Inflammatory macrophage treated with lipopolysaccharide for 1 hour (primary cell): ENCODE measurements around the gene PLXNB3.
A peak's percentile ranks its signal among the peaks of the same experiment; 100 is the strongest.
"Not testable (repeated sequence)": the region's sequence is repeated elsewhere in the genome, so short reads cannot be mapped to it uniquely, and the experiment has no call there.

Experiments used
- DNase-seq, 2 donors: peaks; one replicate each; pipeline ENCODE4 v3.0.0-alpha.2; 2020 to 2022

The PLXNB3 gene

DNA sequence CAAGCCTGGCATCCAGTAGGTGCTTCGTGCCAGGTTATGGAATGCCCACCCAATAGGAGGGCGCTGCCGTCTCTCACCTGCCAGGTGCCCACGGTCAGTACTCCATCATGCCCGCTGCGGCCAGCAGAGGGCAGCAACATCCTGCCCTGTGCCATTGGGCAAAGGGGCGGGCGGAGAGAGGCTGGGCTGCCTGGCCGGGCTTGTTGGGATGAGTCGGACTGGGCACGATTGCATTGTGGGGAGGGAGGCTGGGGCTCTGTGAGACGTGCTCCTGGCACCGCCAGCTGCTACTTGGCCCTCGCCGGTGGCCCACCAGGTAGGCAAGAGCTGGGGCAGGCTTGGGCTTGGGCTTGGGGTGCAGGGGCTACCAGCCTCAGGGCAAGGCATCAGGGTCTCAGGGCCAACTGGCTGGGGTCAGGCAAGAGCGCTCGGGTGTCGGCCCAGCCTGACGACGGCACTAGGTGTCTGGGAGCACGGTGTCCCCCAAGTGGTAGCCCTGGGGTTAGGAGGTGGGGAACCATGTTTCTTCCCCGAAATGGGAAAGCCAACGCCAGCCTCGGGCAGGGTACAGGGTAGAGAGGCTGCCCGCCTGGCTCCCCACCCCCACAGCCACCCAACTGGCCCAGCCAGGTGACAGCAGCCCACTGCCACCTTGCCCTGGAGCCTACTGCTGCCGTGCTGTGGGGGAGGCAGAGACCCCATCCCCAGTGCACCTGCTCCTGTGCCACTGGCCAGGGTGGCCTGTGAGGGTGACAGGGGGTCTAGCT is at the start of gene PLXNB3:
Gene PLXNB3 (plus strand): TSS at position 261 of the 767 bp plus-strand sequence. CDS start 1,287 bp downstream, outside the sequence.
- peak; percentile 43 to 69 for DNase-seq

DNA sequence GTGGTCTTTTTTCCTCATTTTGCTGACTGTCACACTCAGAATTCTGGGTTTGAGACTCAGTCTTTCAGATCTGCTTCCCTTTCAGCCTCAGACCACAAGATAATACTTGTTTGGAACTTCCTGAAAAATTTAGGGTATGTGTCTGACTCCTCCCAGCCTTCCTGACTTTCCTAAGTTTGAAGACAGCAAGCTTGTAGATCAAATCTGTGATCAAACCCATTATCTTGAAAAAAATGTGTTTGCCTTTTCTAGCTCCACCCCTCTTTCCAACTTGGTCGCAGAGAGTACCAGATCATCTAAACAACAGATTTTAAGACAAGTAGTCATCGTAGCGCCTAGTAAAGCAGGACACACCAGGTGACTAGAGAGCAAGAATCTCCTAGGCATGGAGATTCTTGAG is 49.8 kb upstream of the PLXNB3 start:
- no peak for DNase-seq

DNA sequence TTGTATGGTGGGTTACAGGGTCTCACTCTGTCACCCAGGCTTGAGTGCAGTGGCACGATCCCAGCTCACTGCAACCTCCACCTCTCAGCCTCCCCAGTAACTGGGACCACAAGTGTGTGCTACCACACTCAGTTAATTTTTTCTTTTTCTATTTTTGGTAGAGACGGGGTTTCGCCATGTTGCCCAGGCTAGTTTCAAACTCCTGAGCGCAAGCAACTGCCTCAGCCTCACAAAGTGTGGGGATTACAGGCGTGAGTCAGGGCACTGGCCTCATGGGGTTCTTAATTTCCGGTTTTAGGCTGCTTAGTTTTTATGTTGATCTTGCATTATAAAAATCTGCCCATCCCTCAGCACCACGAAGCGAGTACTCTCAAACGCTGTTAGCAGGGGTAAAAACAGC is 46.6 kb upstream of the PLXNB3 start:
- no peak for DNase-seq

DNA sequence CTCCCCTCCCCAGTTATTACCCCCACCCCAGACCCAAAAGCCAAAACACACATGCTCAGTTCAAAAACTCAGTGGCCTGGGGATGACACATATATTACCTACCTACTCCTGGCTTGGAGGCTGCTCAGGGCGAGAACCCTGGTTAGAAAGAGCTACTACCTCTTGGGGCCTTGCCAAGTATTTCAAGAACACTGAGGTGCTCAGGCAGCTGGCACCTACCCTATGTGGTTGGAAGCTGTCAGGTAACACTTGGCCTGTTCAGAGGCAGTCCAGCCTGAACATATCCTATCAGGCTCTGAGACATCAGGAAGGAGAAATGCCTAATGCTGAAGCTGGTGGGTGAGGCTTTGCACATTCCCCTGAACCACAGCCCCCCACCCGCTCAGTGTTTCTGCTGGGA is 44.8 kb upstream of the PLXNB3 start:
- no peak for DNase-seq

DNA sequence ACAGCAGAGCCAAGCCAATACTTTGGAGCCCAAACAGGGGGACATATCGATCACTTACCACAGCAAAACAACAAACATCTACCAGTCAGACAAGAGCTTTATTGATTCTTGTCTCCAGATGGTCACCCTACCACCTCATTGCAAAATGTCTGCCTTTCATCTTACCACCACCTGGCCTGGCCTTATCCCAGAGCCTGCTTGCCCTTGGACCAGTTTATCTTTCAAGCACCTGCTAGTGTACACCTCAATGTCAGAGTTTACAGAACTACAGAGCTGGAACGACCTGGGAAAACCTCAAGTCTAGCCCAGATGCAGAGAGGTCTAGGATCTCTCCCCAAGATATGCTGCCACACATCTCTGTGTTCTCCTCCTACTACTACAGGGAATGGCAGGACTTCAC is 44.3 kb upstream of the PLXNB3 start:
- DNase-seq = no peak

DNA sequence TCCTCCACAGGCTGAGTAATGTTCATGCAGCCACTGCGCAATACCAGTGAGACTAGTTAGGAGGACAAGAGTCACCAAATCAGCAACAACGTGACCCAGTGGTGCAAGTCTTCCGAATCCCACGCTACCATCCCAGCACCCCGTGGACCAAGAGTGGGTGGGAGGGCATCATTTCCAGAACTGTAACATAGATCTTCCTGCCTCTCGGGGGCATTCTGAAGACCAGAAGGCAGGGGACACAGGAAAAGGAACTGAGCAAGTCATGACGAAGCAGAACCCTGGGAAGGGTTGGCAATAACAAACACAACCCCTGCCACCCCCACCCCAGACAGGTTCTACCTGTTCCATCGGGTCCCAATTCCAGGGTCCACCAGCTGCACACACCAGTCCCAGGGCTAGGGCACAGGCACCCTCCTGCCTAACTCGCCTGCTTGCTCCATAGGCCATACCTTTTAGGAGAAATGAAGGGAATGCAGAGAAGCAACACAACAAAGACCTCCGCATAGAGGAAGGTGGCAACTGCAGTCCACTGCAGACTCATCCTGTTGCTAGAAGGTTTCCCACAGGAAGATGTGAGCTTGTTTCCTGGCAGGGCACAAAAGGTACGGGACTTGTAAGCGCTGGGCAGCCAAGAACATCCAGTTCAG is 41.2 kb upstream of the PLXNB3 start:
- peak; percentile 82 to 94 for DNase-seq

DNA sequence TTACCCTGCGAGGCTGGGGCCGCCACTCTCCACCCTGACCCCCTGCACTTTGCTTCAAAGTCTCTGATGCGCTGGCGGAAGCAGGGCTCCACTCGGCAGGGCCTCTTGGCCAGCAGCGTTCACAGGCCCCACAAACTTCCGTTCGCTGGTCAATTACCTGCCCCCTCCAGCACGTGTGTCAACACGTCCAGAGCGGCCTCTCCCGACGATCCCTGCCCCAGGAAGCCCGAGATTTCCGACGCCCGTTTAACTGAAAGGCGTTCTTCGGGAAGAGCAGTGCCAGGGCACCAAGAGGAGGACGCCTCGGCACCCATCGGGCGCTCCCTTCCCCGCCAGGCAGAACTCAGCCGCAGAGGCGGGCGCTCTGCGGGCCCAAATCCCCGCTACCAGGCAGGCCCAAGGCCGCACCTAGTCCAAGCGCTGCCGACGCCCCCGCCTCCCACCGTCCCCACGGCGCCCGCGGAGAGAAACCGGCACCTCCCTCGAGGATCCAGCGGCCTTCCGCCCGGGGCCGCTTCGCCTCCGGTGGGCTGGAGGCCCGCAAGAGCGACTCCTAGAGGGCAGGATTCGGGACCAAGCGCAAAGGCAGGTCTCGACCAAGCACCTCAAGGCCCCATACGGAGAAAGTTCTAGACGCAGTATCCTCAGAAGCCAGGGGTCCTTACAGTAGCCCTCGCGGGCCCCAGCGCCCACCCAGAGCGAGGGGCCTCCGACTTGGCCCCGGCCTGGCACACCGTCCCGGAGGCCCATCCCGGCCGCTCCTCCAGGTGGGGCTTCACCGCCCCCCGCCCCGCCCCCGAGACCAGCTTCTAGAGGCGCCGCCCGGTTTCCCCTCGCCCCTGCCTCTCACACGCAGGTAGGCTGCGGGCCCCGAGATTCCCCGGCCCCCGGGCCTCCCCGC is 40.4 kb upstream of the PLXNB3 start:
- peak in 1 of 2 donors; percentile 9 for DNase-seq

DNA sequence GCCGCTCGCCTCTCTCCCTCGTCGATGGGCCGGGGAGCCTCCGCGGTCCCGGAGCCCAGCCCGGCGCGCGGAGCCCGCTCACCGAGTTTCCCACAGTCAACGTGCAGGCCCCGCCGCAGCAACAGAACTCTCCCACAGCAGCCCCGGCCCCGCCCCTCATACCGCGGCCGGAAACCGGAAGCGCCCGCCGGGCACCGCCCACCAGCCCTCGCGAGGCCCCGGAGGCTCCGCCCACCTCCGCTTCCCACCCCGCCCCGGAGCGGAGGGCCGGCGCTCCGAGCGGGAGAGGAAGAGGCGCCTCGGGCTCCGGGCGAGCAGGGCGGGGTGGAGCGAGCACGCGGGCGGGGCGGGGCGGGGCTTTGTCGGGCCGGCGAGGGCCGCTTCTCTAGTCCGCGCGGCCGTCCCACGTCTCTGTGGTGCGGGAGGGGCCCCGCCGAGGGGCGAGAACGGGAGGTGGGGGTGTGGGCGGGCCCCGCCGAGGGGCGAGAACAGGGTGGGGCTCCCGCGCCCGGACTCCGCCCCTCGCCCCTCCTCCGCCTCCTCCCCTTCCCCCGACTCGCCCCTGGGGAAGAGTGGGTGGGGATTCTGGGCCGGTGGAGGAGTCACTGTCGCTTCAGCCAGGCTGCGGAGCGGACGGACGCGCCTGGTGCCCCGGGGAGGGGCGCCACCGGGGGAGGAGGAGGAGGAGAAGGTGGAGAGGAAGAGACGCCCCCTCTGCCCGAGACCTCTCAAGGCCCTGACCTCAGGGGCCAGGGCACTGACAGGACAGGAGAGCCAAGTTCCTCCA is 39.6 kb upstream of the PLXNB3 start, which contains the start of the genes ABCD1 and BCAP31:
Gene ABCD1 (plus strand): TSS at position 605 of the 787 bp plus-strand sequence. CDS start 411 bp downstream, outside the sequence.
Gene BCAP31 (minus strand): TSS at position 136 of the 787 bp plus-strand sequence. CDS start 1,143 bp downstream, outside the sequence.
- DNase-seq = peak; percentile 86 to 89

DNA sequence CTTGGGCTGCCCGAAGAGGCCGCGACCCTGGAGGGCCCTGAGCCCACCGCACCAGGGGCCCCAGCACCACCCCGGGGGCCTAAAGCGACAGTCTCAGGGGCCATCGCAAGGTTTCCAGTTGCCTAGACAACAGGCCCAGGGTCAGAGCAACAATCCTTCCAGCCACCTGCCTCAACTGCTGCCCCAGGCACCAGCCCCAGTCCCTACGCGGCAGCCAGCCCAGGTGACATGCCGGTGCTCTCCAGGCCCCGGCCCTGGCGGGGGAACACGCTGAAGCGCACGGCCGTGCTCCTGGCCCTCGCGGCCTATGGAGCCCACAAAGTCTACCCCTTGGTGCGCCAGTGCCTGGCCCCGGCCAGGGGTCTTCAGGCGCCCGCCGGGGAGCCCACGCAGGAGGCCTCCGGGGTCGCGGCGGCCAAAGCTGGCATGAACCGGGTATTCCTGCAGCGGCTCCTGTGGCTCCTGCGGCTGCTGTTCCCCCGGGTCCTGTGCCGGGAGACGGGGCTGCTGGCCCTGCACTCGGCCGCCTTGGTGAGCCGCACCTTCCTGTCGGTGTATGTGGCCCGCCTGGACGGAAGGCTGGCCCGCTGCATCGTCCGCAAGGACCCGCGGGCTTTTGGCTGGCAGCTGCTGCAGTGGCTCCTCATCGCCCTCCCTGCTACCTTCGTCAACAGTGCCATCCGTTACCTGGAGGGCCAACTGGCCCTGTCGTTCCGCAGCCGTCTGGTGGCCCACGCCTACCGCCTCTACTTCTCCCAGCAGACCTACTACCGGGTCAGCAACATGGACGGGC is 38.8 kb upstream of the PLXNB3 start:
- DNase-seq = no peak

DNA sequence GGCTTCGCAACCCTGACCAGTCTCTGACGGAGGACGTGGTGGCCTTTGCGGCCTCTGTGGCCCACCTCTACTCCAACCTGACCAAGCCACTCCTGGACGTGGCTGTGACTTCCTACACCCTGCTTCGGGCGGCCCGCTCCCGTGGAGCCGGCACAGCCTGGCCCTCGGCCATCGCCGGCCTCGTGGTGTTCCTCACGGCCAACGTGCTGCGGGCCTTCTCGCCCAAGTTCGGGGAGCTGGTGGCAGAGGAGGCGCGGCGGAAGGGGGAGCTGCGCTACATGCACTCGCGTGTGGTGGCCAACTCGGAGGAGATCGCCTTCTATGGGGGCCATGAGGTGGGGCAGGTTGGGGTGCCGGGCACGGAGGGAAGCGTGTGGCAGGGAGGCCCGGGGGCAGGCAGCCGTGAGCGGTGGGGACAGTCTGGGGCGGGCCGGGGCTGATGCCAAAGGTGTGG is 38.2 kb upstream of the PLXNB3 start:
- DNase-seq = no peak

DNA sequence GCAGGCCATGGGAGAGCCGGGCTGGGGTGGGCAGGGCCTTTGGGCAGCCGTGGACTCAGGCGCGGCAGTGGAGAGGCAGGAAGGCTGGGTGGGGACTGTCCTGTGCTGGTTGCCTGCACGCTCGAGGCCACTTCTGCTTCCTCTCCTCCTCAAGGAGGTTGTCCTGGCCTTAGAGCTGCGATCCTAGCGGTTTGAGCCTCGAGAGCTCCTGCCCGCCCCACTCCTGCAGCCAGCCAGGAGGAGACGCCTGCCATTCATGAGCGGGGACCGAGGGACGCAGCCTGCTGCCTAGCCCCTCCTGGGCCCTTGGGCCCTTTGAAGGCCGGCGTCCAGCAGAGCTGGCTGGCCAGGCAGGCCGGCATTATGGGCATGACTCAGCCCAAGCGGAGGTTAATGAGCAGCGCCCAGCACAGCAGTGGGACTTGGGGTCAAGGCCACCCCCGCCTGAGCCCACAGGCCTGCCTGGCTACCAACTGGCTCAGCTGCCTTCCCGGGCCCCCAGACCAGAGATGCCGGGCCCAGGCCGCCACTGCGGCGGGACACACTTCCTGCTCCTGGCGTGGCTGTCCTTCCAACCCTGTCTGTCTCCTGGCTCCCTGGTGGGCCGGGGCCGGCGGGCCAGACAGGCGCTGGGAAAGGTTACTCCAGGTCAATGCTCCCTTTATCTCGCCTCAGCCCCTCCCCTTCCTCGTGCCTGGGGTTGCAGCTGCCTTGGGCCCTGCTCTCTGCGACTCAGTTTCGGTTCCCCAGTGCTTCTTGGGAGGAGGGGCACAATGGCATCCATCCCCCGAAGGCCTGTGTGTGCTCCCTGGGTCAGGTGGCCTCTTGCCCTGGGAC is 37.5 kb upstream of the PLXNB3 start:
- DNase-seq = peak; percentile 55 to 68

DNA sequence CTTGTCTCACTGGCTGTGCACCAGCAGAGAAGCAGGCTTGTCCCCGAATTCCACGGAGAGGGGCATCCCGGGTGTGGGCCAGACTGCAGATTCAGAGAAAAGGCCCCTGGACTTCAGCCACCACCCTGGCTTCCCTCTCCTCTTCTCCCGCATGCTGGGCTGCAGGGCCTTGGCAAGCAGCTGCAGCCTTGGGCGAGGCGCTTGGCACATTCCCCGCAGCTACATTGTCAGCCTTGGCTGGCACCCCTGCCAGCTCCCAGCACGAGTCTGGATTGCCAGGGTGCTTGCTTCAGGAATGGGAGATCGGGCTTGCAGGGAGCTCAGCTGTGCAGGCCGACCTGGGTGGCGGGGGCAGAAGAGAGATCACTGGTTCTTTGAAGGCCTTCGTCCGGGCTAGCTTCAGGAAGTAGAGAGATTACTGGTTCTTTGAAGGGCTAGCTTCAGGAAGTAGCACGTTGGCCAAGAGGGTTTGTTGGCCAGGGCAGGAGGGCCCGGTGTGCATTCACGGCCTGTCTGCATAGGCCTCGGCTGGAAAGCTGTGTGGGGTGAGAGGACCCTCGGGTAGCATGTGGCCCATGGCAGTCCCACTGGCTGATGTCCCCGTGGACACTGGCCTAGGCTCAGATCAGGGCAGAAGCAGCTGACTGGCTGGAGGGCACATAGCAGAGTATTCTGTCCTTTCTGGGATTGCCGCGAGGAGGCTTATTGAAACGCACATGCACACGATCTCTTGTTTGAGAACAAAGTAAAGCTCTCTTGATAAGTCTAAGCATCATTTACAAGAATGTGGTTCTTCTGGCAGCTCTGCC is 36.7 kb upstream of the PLXNB3 start:
- DNase-seq = no peak

DNA sequence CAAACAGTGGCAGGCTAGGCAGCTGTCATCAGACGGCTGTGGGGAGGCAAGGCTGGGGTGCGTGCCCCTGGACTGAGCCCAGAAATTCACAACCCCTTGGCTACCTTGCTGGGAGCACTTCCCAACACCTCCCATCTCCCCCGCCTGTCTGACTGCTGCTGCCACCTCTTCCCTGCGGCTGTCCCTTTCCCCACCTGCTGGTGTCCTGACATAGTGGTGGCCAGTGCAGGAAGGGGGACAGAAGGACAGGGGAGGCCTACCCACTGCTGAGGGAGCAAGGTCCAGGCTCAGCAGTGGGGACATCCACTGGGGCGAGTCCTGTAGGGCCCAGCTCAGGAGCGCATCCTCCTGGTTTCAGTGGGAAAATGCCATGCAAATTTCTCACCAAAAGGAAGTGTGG is 36.0 kb upstream of the PLXNB3 start:
- DNase-seq = no peak

DNA sequence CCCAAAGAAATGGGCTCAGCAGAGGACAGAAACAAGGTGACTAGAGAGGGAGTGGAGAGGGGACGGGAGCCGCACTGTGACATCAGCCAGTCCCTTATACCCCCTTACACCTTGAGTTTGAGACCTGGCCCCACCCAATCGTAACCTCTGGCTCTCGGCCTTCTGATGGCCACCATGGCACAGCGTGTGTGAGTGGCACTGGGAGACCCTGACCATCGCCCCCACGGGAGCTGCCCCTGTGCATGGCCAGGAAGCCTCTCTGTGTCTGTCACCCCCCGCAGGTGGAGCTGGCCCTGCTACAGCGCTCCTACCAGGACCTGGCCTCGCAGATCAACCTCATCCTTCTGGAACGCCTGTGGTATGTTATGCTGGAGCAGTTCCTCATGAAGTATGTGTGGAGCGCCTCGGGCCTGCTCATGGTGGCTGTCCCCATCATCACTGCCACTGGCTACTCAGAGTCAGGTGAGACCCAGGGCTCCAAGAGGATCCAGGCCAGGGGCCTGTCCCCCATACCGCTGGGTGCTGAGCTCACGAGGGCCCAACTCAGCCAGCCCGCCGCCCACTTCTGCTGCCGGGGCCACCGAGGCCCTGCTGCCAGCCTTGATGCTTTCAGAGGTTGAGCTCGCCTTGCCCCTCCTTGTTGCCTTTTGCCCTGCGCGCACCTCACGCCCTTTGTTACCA is 35.0 kb upstream of the PLXNB3 start:
- DNase-seq = no peak

DNA sequence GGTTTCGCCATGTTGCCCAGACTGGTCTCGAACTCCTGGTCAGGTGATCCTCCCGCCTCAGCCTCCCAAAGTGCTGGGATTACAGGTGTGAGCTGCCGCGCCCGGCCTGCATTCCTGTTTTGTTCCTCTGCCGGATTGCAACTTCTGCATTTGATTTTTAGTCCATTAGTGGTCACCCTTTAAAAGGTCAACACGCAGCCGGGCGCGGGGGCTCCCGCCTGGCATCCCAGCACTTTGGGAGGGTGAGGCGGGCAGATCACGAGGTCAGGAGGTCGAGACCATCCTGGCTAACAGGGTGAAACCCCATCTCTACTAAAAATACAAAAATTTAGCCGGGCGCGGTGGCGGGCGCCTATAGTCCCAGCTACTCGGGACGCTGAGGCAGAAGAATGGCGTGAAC is 33.9 kb upstream of the PLXNB3 start:
- DNase-seq = not testable (repeated sequence)

DNA sequence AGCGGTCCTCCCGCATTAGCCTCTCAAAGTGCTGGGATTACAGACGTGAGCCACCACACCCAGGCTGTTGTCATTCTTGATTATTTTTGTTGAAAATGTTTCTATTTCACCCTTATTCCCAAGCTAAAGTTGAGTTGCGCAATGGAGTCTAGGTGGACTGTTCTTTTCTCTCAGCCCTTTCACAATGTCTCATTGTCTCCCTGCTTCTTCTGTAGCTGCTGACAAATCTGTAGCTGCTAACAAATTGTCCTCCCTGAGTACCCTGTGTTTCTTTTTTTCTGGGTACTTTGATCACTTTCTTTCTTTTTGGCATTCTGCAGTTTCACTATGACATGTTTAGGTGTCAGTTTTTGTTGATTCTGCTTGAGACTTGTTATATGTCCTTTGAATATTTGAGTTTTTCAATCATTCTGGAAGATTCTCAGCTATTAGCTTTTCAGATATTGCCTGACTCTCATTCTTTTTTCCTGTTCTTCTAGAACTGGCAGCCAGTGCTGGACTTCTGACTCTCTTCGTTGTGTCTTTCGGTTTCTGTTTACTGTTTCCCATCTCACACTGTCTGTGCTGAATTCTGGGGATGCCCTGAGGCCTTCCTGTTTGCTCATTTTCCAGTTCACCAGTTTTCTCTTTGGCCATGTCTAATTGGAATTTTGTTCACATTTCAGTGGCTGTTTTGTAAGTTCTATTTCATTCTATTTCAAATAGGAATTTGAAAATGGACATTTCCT is 32.8 kb upstream of the PLXNB3 start:
- peak in 1 of 2 donors; percentile 10 for DNase-seq

DNA sequence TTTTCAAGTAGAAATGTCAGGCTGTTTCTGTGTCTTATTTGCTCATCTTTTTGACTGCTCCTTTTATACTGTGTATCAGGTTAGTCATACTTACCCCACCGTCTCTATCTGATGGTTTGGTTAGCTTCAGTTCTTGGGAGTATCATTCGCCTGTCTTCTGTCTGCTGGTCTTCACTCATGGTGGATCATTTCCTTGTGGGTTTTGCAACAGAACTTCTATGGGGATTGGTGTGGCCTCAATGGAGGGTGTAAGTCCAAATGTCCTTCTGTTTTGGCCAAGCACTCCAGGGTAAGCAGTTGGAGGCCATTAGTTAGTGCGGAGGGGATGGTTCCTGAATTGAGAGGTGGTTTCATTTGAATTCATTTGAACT is 32.2 kb upstream of the PLXNB3 start:
- DNase-seq = no peak

DNA sequence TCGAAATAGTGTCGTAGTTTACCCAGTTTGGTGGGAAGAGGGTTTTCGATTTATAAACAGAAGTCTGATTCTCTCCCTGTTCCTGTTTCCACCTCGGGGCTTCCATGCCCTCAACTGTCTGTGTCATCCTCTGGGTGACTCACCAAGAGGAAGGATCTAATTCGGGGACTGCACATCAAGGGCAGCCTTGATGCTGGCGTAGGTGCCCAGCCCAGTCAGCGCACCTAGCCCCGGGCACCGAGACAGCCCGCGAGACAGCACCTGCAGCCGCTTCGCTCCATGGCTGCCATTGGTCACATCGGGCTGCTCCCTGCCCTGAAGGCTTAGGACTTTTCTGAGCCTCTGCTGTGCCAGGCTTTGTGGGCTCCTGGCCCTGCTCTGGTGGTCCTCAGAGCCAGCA is 31.6 kb upstream of the PLXNB3 start:
- peak; percentile 74 to 84 for DNase-seq
